Measurements from ENCODE around the gene LPIN2. TPM values are rescaled to one million over a fixed set of nuclear protein-coding genes. Genes with fewer than 3 reads are reported as not detected.

LPIN2 gene, protein sequence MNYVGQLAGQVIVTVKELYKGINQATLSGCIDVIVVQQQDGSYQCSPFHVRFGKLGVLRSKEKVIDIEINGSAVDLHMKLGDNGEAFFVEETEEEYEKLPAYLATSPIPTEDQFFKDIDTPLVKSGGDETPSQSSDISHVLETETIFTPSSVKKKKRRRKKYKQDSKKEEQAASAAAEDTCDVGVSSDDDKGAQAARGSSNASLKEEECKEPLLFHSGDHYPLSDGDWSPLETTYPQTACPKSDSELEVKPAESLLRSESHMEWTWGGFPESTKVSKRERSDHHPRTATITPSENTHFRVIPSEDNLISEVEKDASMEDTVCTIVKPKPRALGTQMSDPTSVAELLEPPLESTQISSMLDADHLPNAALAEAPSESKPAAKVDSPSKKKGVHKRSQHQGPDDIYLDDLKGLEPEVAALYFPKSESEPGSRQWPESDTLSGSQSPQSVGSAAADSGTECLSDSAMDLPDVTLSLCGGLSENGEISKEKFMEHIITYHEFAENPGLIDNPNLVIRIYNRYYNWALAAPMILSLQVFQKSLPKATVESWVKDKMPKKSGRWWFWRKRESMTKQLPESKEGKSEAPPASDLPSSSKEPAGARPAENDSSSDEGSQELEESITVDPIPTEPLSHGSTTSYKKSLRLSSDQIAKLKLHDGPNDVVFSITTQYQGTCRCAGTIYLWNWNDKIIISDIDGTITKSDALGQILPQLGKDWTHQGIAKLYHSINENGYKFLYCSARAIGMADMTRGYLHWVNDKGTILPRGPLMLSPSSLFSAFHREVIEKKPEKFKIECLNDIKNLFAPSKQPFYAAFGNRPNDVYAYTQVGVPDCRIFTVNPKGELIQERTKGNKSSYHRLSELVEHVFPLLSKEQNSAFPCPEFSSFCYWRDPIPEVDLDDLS
- polyA plus RNA-seq (2013, experiment 1 of 2) = 28.4 TPM
- 28.0 TPM for polyA plus RNA-seq (2013, experiment 2 of 2)

GRCh38 chr18:3013024-3013804 is at the start of gene LPIN2:
LPIN2 (minus strand) TSS chr18:3013144; CDS start chr18:2960840, 52,304 bp downstream.
- Histone ChIP-seq H3K4ac (ENCODE audit: low read depth in 1 of 2, low read length in 2 of 2) (peak within 1 kb of the TSS; percentile 75 to 89), H3K4me3 (ENCODE audit: insufficient read depth in 1 of 2, low read depth in 1 of 2, low read length in 2 of 2) (peak within 1 kb of the TSS; percentile 83 to 92), H3K4me2 (ENCODE audit: low read length, poor library complexity, severe bottlenecking) (peak within 1 kb of the TSS; percentile 72), H2BK5ac (ENCODE audit: low read depth, low read length, poor library complexity, severe bottlenecking) (peak within 1 kb of the TSS; percentile 60), H2BK15ac (ENCODE audit: low read depth, poor library complexity, severe bottlenecking) (peak within 1 kb of the TSS; percentile 99), H3K9me3 (ENCODE audit: control insufficient read depth, low read length) (no peaks in the 10 kb centered on the region), H3K9ac (ENCODE audit: low read length) (peak within 1 kb of the TSS; percentile 96), H3K27ac (ENCODE audit: low read length, poor library complexity, severe bottlenecking) (peak within 1 kb of the TSS; percentile 55), H3K18ac (ENCODE audit: low read depth in 1 of 2, low read length in 2 of 2) (peak within 1 kb of the TSS; percentile 86 to 97), H2AK5ac (ENCODE audit: low read length, severe bottlenecking) (no peak within 1 kb of the TSS), H4K91ac (ENCODE audit: low read length) (peak within 1 kb of the TSS; percentile 94), H3K36me3 (ENCODE audit: control insufficient read depth in 1 of 2, insufficient read depth in 2 of 2, low read depth in 1 of 2, low read length in 2 of 2) (peaks cover 6 to 18% of the 10 kb centered on the region in 2 experiments), H2BK120ac (ENCODE audit: low read depth, low read length) (peak within 1 kb of the TSS; percentile 90), H2BK12ac (ENCODE audit: low read length in 2 of 2) (peak within 1 kb of the TSS in 1 of 2 experiments; percentile 66), H3K27me3 (ENCODE audit: control insufficient read depth in 1 of 2, insufficient read depth in 1 of 2, low read length in 2 of 2) (no peaks in the 10 kb centered on the region), H3K79me1 (replicated peaks; ENCODE audit: low read length, poor library complexity, severe bottlenecking) (peaks cover 4% of the 10 kb centered on the region), H4K8ac (ENCODE audit: low read length) (peak within 1 kb of the TSS; percentile 90), H3K14ac (ENCODE audit: low read length in 2 of 2) (peak within 1 kb of the TSS; percentile 68 to 78), H2AFZ (ENCODE audit: low read depth, low read length) (no peak within 1 kb of the TSS), H3K23ac (ENCODE audit: low read length in 2 of 2) (peak within 1 kb of the TSS in 1 of 2 experiments; percentile 84), H3K4me1 (ENCODE audit: control insufficient read depth, insufficient read depth, low read depth, low read length) (peaks cover 19% of the 10 kb centered on the region)
- 6% methylated on average over 39 of the region's 78 CpGs for WGBS
- DNase-seq = peak; percentile 98

GRCh38 chr18:3061581-3062312 is 48.8 kb upstream of the LPIN2 start:
- Histone ChIP-seq H3K4me2 (ENCODE audit: low read length, poor library complexity, severe bottlenecking) (no peak overlapping the region), H3K9ac (ENCODE audit: low read length) (no peak overlapping the region), H3K4me3 (ENCODE audit: insufficient read depth in 1 of 2, low read depth in 1 of 2, low read length in 2 of 2) (no peak overlapping the region), H3K27ac (ENCODE audit: low read length, poor library complexity, severe bottlenecking) (no peak overlapping the region), H2AK5ac (ENCODE audit: low read length, severe bottlenecking) (no peak overlapping the region), H2BK120ac (ENCODE audit: low read depth, low read length) (no peak overlapping the region), H3K23ac (ENCODE audit: low read length in 2 of 2) (no peak overlapping the region), H2BK12ac (ENCODE audit: low read length in 2 of 2) (no peak overlapping the region), H3K14ac (ENCODE audit: low read length in 2 of 2) (no peak overlapping the region), H3K4me1 (ENCODE audit: control insufficient read depth, insufficient read depth, low read depth, low read length) (peaks cover 2% of the 10 kb centered on the region), H4K91ac (ENCODE audit: low read length) (no peak overlapping the region), H4K8ac (ENCODE audit: low read length) (no peak overlapping the region), H2BK5ac (ENCODE audit: low read depth, low read length, poor library complexity, severe bottlenecking) (no peak overlapping the region), H3K79me1 (replicated peaks; ENCODE audit: low read length, poor library complexity, severe bottlenecking) (no peaks in the 10 kb centered on the region), H2BK15ac (ENCODE audit: low read depth, poor library complexity, severe bottlenecking) (no peak overlapping the region), H2AFZ (ENCODE audit: low read depth, low read length) (no peak overlapping the region), H3K36me3 (ENCODE audit: control insufficient read depth in 1 of 2, insufficient read depth in 2 of 2, low read depth in 1 of 2, low read length in 2 of 2) (no peaks in the 10 kb centered on the region), H3K4ac (ENCODE audit: low read depth in 1 of 2, low read length in 2 of 2) (no peak overlapping the region), H3K27me3 (ENCODE audit: control insufficient read depth in 1 of 2, insufficient read depth in 1 of 2, low read length in 2 of 2) (peaks cover 0 to 9% of the 10 kb centered on the region in 2 experiments), H3K18ac (ENCODE audit: low read depth in 1 of 2, low read length in 2 of 2) (peak overlapping the region in 1 of 2 experiments; percentile 5), H3K9me3 (ENCODE audit: control insufficient read depth, low read length) (no peaks in the 10 kb centered on the region)
- DNase-seq = peak; percentile 59
- 78% methylated on average over 10 of the region's 11 CpGs for WGBS

- Histone ChIP-seq H2AK5ac (ENCODE audit: low read length, severe bottlenecking) (peak overlapping the region; percentile 27), H3K4me3 (ENCODE audit: insufficient read depth in 1 of 2, low read depth in 1 of 2, low read length in 2 of 2) (no peak overlapping the region), H2BK15ac (ENCODE audit: low read depth, poor library complexity, severe bottlenecking) (no peak overlapping the region), H3K79me1 (replicated peaks; ENCODE audit: low read length, poor library complexity, severe bottlenecking) (no peaks in the 10 kb centered on the region), H3K23ac (ENCODE audit: low read length in 2 of 2) (peak overlapping the region in 1 of 2 experiments; percentile 6), H3K18ac (ENCODE audit: low read depth in 1 of 2, low read length in 2 of 2) (peak overlapping the region; percentile 30 to 63), H3K14ac (ENCODE audit: low read length in 2 of 2) (no peak overlapping the region), H3K36me3 (ENCODE audit: control insufficient read depth in 1 of 2, insufficient read depth in 2 of 2, low read depth in 1 of 2, low read length in 2 of 2) (no peaks in the 10 kb centered on the region), H3K4me2 (ENCODE audit: low read length, poor library complexity, severe bottlenecking) (no peak overlapping the region), H3K27me3 (ENCODE audit: control insufficient read depth in 1 of 2, insufficient read depth in 1 of 2, low read length in 2 of 2) (peaks cover 0 to 13% of the 10 kb centered on the region in 2 experiments), H2BK5ac (ENCODE audit: low read depth, low read length, poor library complexity, severe bottlenecking) (no peak overlapping the region), H3K4me1 (ENCODE audit: control insufficient read depth, insufficient read depth, low read depth, low read length) (peaks cover 5% of the 10 kb centered on the region), H3K4ac (ENCODE audit: low read depth in 1 of 2, low read length in 2 of 2) (peak overlapping the region in 1 of 2 experiments; percentile 6), H3K9me3 (ENCODE audit: control insufficient read depth, low read length) (no peaks in the 10 kb centered on the region), H3K9ac (ENCODE audit: low read length) (no peak overlapping the region), H4K91ac (ENCODE audit: low read length) (no peak overlapping the region), H4K8ac (ENCODE audit: low read length) (no peak overlapping the region), H2BK12ac (ENCODE audit: low read length in 2 of 2) (peak overlapping the region in 1 of 2 experiments; percentile 66), H2BK120ac (ENCODE audit: low read depth, low read length) (no peak overlapping the region), H3K27ac (ENCODE audit: low read length, poor library complexity, severe bottlenecking) (no peak overlapping the region), H2AFZ (ENCODE audit: low read depth, low read length) (no peak overlapping the region)
- DNase-seq = peak; percentile 54
- WGBS = 62% methylated on average over 9 of the region's 15 CpGs
Observed at GRCh38 chr18:3060667-3061580, 48.0 kb upstream of the LPIN2 start.
